NB4 (cell line): Measurements from ENCODE around the gene SLC9A8.
A peak's percentile ranks its signal among the peaks of the same experiment; 100 is the strongest.

Experiments
- DNase-seq: peaks from one replicate; pipeline ENCODE4 v3.0.0; 2010; ENCODE audit warnings: low read depth
- H3K4me3 ChIP-seq: one replicate; pipeline ENCODE4 v1.5.1; 2011; ENCODE audit warnings: mild to moderate bottlenecking, low read depth, low read length, moderate library complexity
- MYC ChIP-seq: IDR thresholded peaks from 2 replicates; pipeline ENCODE4 v1.6.1; 2011; ENCODE audit warnings: low read depth, low read length
- POLR2A ChIP-seq: IDR thresholded peaks from 2 replicates; pipeline ENCODE4 v1.6.1; 2011; ENCODE audit warnings: mild to moderate bottlenecking; ENCODE audit not compliant: insufficient read length; ENCODE audit errors: extremely low read depth
- TF ChIP-seq, protein P1 (sequence below): IDR thresholded peaks from 2 replicates; pipeline ENCODE4 v1.6.1; 2011; ENCODE audit warnings: low read depth, low read length
- TF ChIP-seq, protein P2 (sequence below): IDR thresholded peaks from one replicate; pipeline ENCODE4 v1.5.1; 2012; ENCODE audit warnings: low read depth, low read length

SLC9A8 gene

DNA sequence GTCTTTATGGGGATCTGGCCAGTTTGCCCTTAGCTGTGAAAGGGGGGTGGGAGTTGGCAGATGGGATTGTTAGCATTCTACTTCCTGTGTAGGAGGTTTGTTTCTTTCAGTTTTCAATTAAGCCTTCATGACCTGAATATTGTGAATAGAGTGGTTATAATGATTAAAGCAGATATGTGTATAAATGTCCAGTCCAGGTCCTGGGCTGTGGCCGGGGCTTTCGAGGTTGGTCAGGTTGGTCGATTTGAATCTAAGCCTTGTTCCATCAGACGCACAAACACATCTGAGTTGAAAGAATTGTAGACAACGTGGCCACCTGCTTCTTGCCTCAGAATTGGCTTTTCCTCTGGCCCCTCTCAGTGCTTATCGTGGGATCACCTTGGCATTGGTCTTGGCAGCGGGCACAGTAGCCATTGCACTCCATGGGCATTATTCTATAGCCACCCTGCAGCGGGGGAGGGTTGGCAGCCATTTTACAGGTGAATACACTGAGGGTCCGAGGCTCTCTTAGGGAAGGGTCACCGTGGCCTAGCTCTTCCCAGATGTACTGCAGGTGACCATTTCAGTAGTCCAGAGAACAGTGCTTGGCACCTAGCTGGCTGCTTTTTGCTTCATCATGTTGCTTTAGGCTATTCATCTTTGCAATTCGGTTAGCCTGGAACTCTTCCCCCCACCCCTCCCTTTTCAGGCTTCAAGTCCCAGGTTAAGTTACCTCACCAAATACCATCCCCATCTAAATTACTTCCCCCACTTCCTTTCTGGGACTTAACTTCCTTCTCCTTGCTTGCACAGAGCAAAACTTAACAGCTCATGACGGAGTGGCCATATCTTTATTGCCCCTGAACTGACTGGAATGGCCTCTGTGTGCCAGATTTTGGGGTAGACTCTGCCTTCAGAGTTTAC, 124.7 kb downstream of the SLC9A8 start:
- TF ChIP-seq, protein P1, sequence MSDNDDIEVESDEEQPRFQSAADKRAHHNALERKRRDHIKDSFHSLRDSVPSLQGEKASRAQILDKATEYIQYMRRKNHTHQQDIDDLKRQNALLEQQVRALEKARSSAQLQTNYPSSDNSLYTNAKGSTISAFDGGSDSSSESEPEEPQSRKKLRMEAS, result 0 out of 2 replicates have a peak, but pooled peaks have one; percentile 27
- no peak for TF ChIP-seq MYC
- peak; percentile 74 for DNase-seq
- H3K4me3 ChIP-seq, result peak overlapping the region; percentile 87

- no peak for DNase-seq
- H3K4me3 ChIP-seq, result peak overlapping the region; percentile 87
- no peak for TF ChIP-seq POLR2A
- no peak for TF ChIP-seq MYC
- TF ChIP-seq, protein P1, result no peak
- TF ChIP-seq, protein P2, sequence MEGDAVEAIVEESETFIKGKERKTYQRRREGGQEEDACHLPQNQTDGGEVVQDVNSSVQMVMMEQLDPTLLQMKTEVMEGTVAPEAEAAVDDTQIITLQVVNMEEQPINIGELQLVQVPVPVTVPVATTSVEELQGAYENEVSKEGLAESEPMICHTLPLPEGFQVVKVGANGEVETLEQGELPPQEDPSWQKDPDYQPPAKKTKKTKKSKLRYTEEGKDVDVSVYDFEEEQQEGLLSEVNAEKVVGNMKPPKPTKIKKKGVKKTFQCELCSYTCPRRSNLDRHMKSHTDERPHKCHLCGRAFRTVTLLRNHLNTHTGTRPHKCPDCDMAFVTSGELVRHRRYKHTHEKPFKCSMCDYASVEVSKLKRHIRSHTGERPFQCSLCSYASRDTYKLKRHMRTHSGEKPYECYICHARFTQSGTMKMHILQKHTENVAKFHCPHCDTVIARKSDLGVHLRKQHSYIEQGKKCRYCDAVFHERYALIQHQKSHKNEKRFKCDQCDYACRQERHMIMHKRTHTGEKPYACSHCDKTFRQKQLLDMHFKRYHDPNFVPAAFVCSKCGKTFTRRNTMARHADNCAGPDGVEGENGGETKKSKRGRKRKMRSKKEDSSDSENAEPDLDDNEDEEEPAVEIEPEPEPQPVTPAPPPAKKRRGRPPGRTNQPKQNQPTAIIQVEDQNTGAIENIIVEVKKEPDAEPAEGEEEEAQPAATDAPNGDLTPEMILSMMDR, result no peak
Measured at GRCh38 chr20:49938173-49939163, 125.8 kb downstream of the SLC9A8 start.

GRCh38 chr20:49941456-49941855, 128.8 kb downstream of the SLC9A8 start:
- no peak for DNase-seq
- no peak overlapping the region for H3K4me3 ChIP-seq
- TF ChIP-seq, protein P1, result no peak
- no peak for TF ChIP-seq POLR2A
- TF ChIP-seq, protein P2, result no peak
- TF ChIP-seq MYC, result no peak
